Epithelial cell of esophagus (primary cell): ENCODE results near the gene DMPK.

ENCODE experiments used
- DNase-seq: peaks from one replicate; pipeline ENCODE4 v3.0.0; 2010; ENCODE audit warnings: low read depth
- H3K4me3 ChIP-seq: 2 replicates; pipeline ENCODE4 v1.5.1; 2011; ENCODE audit warnings: mild to moderate bottlenecking, low read length, control low read depth
- CTCF ChIP-seq: IDR thresholded peaks from 2 replicates; pipeline ENCODE4 v1.5.1; 2011; ENCODE audit warnings: low read depth, mild to moderate bottlenecking, low read length, control low read depth, inconsistent platforms; ENCODE audit not compliant: insufficient read depth; ENCODE audit errors: missing control alignments

DMPK gene

GRCh38 chr19:45772912-45773311 lies 9.4 kb downstream of the DMPK start:
- DNase-seq: no peak
- TF ChIP-seq CTCF: no peak
- H3K4me3 ChIP-seq: no peak overlapping the region

GRCh38 chr19:45772130-45772840 lies 10.0 kb downstream of the DMPK start:
- H3K4me3 ChIP-seq: no peak overlapping the region
- no peak for TF ChIP-seq CTCF
- no peak for DNase-seq

- no peak for DNase-seq
- TF ChIP-seq CTCF: no peak
- H3K4me3 ChIP-seq: peak overlapping the region; percentile 36
These were observed 10.9 kb downstream of the DMPK start for GRCh38 chr19:45771311-45771933.

GRCh38 chr19:45770192-45771101 lies 11.8 kb downstream of the DMPK start:
- peak; percentile 65 for TF ChIP-seq CTCF
- peak; percentile 100 for DNase-seq
- H3K4me3 ChIP-seq: peak overlapping the region; percentile 70

- no peak for TF ChIP-seq CTCF
- H3K4me3 ChIP-seq: peak overlapping the region; percentile 70
- peak; percentile 51 for DNase-seq
These were observed 12.5 kb downstream of the DMPK start for GRCh38 chr19:45769821-45770191.

- H3K4me3 ChIP-seq: peak within 1 kb of the TSS; percentile 81
- peak; percentile 98 for DNase-seq
- TF ChIP-seq CTCF: no peak
These were observed 13.1 kb downstream of the DMPK start, which contains the start of gene SIX5 for GRCh38 chr19:45768984-45769782. Gene SIX5 (minus strand): TSS chr19:45769252. CDS start chr19:45768844, 408 bp downstream.
